ENCODE data around the gene CEP170B.

The CEP170B gene

GRCh38 chr14:104868060-104868740 lies 3.1 kb downstream of the CEP170B start:
- Histone ChIP-seq H3K4me3 (ENCODE audit: low read length) (no peak overlapping the region), H3K79me2 (ENCODE audit: control insufficient read depth, low read length) (no peaks in the 10 kb centered on the region), H3K4me1 (ENCODE audit: control insufficient read depth, low read length) (peaks cover 3% of the 10 kb centered on the region; the same call in 1 of the 2 replicates), H3K4me2 (ENCODE audit: low read length) (no peak overlapping the region), H4K20me1 (ENCODE audit: control insufficient read depth, insufficient read depth, low read depth, low read length) (no peaks in the 10 kb centered on the region), H3K9me2 (replicated peaks; ENCODE audit: control insufficient read depth, low read length) (no peaks in the 10 kb centered on the region), H3K27ac (ENCODE audit: low read depth, low read length) (no peak overlapping the region), H3K9me3 (ENCODE audit: control insufficient read depth, insufficient read depth, low read length) (no peaks in the 10 kb centered on the region), H3K27me3 (ENCODE audit: control insufficient read depth, low read length) (peaks cover 38% of the 10 kb centered on the region), H3F3A (ENCODE audit: control insufficient read depth, insufficient read depth) (no peaks in the 10 kb centered on the region), H3K36me3 (ENCODE audit: control insufficient read depth, low read length) (no peaks in the 10 kb centered on the region)
- TF ChIP-seq, protein P1, sequence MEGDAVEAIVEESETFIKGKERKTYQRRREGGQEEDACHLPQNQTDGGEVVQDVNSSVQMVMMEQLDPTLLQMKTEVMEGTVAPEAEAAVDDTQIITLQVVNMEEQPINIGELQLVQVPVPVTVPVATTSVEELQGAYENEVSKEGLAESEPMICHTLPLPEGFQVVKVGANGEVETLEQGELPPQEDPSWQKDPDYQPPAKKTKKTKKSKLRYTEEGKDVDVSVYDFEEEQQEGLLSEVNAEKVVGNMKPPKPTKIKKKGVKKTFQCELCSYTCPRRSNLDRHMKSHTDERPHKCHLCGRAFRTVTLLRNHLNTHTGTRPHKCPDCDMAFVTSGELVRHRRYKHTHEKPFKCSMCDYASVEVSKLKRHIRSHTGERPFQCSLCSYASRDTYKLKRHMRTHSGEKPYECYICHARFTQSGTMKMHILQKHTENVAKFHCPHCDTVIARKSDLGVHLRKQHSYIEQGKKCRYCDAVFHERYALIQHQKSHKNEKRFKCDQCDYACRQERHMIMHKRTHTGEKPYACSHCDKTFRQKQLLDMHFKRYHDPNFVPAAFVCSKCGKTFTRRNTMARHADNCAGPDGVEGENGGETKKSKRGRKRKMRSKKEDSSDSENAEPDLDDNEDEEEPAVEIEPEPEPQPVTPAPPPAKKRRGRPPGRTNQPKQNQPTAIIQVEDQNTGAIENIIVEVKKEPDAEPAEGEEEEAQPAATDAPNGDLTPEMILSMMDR (IDR thresholded peaks at IDR 0.05; ENCODE audit: low read depth, low read length, poor library complexity, severe bottlenecking), result no peak
- no peak for TF ChIP-seq EZH2phosphoT487 (IDR thresholded peaks at IDR 0.05; ENCODE audit: borderline replicate concordance, low read length)

DNA sequence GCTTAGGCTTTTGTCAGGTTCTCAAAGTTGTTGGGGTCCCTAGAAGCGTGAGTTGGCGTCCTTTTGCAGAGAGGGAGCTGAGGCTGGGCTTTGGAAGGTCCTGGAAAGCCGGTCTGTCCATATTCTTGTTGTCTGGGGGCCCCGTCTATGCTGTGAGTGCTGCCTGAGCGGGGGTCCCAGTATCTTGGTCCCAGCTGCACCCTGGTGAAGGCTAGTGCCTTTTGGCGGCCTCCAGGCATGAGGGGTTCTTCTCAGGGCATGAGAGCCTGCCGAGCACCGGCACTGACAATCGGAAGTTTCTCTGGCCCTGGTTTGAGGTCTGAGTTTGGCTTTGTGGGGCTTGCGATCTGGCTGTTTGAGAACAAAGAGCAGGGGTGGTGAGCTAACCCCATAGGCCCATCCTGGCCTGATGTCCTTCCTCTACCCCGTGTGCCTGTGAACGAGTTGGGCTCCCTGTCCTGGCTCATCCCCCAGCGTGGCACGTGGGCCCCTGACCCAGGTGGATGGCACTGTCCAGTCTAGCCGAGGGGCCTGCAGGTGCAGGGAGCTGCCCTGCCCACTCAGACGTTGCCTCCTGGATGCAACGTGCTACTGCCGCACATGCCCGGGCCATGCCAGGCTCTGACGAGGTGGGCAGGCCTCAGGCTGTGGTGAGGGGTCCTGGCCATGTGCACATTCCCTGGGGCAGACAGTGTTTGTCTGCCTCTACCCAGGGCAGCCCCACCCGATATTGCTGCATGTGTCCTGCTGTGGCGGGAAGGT lies 3.9 kb downstream of the CEP170B start:
- Histone ChIP-seq H4K20me1 (ENCODE audit: control insufficient read depth, insufficient read depth, low read depth, low read length) (no peaks in the 10 kb centered on the region), H3K9me3 (ENCODE audit: control insufficient read depth, insufficient read depth, low read length) (no peaks in the 10 kb centered on the region), H3K4me2 (ENCODE audit: low read length) (no peak overlapping the region), H3K27me3 (ENCODE audit: control insufficient read depth, low read length) (peaks cover 31% of the 10 kb centered on the region), H3K79me2 (ENCODE audit: control insufficient read depth, low read length) (no peaks in the 10 kb centered on the region), H3F3A (ENCODE audit: control insufficient read depth, insufficient read depth) (no peaks in the 10 kb centered on the region), H3K4me1 (ENCODE audit: control insufficient read depth, low read length) (peaks cover 3% of the 10 kb centered on the region; the same call in 1 of the 2 replicates), H3K9me2 (replicated peaks; ENCODE audit: control insufficient read depth, low read length) (no peaks in the 10 kb centered on the region), H3K27ac (ENCODE audit: low read depth, low read length) (no peak overlapping the region), H3K4me3 (ENCODE audit: low read length) (no peak overlapping the region), H3K36me3 (ENCODE audit: control insufficient read depth, low read length) (no peaks in the 10 kb centered on the region)
- no peak for TF ChIP-seq EZH2phosphoT487 (IDR thresholded peaks at IDR 0.05; ENCODE audit: borderline replicate concordance, low read length)
- TF ChIP-seq, protein P1 (IDR thresholded peaks at IDR 0.05; ENCODE audit: low read depth, low read length, poor library complexity, severe bottlenecking), result no peak

DNA sequence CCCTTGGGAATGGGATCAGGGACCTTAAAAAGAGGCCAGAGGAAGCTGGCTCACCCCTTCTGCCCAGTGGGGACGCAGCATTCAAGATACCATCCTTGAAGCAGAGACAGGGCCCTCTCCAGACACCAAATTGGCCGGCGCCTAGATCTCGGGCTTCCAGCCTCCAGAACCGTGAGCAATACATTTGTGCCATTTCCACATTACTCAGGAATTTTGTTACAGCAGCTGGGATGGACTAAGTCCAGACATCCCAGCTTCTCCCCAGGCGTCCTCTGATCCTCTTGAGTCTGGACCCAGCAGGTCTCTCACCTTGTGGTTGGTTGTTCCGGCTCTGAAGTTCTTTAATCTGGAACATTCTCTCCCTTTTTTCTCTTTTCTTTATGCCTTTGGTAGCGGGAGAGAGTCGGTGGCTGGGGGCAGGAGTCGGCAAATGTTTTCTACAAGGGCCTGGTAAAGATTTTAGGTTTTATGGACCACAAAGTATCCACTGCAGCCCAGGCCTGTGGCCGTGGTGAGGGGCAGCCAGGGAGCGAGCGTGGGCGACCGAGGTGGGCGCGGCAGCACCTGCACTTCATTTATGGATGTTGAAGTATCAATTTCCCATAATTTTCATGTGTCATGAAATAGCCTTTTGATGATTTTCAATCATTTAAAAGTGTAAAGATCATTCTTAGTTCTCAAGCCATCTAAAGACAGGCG lies 4.8 kb downstream of the CEP170B start:
- Histone ChIP-seq H3K79me2 (ENCODE audit: control insufficient read depth, low read length) (no peaks in the 10 kb centered on the region), H3F3A (ENCODE audit: control insufficient read depth, insufficient read depth) (no peaks in the 10 kb centered on the region), H3K4me3 (ENCODE audit: low read length) (no peak overlapping the region), H3K4me2 (ENCODE audit: low read length) (no peak overlapping the region), H3K27ac (ENCODE audit: low read depth, low read length) (no peak overlapping the region), H4K20me1 (ENCODE audit: control insufficient read depth, insufficient read depth, low read depth, low read length) (no peaks in the 10 kb centered on the region), H3K27me3 (ENCODE audit: control insufficient read depth, low read length) (peaks cover 22% of the 10 kb centered on the region), H3K36me3 (ENCODE audit: control insufficient read depth, low read length) (no peaks in the 10 kb centered on the region), H3K9me2 (replicated peaks; ENCODE audit: control insufficient read depth, low read length) (no peaks in the 10 kb centered on the region), H3K4me1 (ENCODE audit: control insufficient read depth, low read length) (peaks cover 3% of the 10 kb centered on the region; the same call in 1 of the 2 replicates), H3K9me3 (ENCODE audit: control insufficient read depth, insufficient read depth, low read length) (no peaks in the 10 kb centered on the region)
- TF ChIP-seq, protein P1 (IDR thresholded peaks at IDR 0.05; ENCODE audit: low read depth, low read length, poor library complexity, severe bottlenecking), result no peak
- TF ChIP-seq EZH2phosphoT487 (IDR thresholded peaks at IDR 0.05; ENCODE audit: borderline replicate concordance, low read length), result no peak
